PFSK-1 (cell line): ENCODE measurements around the gene SRA1.

Experiments used
- POLR2AphosphoS5 ChIP-seq: IDR thresholded peaks from 2 replicates; pipeline ENCODE4 v1.6.1; 2012; ENCODE audit warnings: low read depth, mild to moderate bottlenecking, control low read depth, low read length, moderate library complexity
- SIN3A ChIP-seq: IDR thresholded peaks from 2 replicates; pipeline ENCODE4 v1.6.1; 2012; ENCODE audit warnings: mild to moderate bottlenecking, low read length, moderate library complexity, borderline replicate concordance; ENCODE audit not compliant: insufficient read depth

DNA sequence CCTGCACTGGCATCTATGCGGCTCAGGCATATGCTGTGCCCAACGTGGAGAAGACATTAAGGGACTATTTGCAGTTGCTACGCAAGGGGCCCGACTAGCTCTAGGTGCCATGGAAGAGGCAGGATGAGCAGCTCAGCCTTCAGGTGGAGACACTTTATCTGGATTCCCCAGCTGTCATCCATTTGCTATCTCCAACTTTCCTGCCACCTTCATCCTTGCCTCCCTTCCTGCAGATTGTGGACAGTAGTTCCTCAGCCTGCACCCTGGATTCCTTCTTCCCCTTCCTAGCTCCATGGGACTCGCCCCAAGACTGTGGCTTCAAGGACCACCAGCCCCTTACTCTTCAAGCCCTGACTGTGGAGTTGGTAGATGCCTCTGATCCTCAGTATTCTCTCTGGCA is 9.4 kb upstream of the SRA1 start:
- no peak for TF ChIP-seq SIN3A
- no peak for TF ChIP-seq POLR2AphosphoS5
